Uterus (tissue), 2 donors: ENCODE data around the gene PLIN4.

ENCODE experiments used
- CTCF ChIP-seq, 4 experiments: fragments of 200-600 bp in 2 of 4; fragments of 450-650 bp in 2 of 4; sonication (generic) in 2 of 4; IDR thresholded peaks; one replicate each; pipeline ENCODE4 v1.5.1; 2016 to 2019; ENCODE audit warnings: antibody characterized with exemption in 4 of 4, mild to moderate bottlenecking in 2 of 4, moderate library complexity in 1 of 4
- POLR2A ChIP-seq, 2 donors: fragments of 450-650 bp; IDR thresholded peaks; one replicate each; pipeline ENCODE4 v1.6.1; 2016; ENCODE audit warnings: antibody characterized with exemption in 2 of 2, mild to moderate bottlenecking in 1 of 2, moderate library complexity in 1 of 2

GRCh38 chr19:4477034-4477801, 41.1 kb downstream of the PLIN4 start:
- TF ChIP-seq CTCF (IDR thresholded peaks at IDR 0.05) (no peak), POLR2A (IDR thresholded peaks at IDR 0.05) (no peak)
